ENCODE measurements around the gene UBR3.
"Not testable (repeated sequence)": the region's sequence is repeated elsewhere in the genome, so short reads cannot be mapped to it uniquely, and the experiment has no call there.

UBR3 gene

DNA sequence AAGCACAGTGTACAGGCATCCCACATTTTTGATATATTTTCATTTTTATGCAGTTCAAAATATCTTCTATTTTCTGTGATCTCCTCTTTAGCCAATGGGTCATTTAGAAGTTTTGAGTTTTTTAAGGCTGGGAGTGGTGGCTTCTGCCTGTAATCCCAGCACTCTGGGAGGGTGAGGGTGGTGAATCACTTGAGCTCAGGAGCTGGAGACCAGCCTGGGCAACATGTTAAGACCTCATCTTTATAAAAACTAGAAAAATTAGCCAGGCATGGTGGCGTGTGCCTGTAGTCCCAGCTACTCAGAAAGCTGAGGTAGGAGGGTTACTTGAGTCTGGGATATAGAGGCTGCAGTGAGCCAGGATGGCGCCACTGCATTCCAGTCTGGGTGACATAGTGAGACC lies 17.8 kb downstream of the UBR3 start:
- no peak for DNase-seq (ENCODE audit: low spot score in 2 of 2)
- H3K36me3 Mint-ChIP-seq: no peaks in the 10 kb centered on the region
- no peak overlapping the region for H3K27ac Mint-ChIP-seq
- no peaks in the 10 kb centered on the region for H3K9me3 Mint-ChIP-seq
- no peak overlapping the region for H3K4me3 Mint-ChIP-seq
- no peak for ATAC-seq
- peaks cover 41% of the 10 kb centered on the region for H3K4me1 Mint-ChIP-seq

DNA sequence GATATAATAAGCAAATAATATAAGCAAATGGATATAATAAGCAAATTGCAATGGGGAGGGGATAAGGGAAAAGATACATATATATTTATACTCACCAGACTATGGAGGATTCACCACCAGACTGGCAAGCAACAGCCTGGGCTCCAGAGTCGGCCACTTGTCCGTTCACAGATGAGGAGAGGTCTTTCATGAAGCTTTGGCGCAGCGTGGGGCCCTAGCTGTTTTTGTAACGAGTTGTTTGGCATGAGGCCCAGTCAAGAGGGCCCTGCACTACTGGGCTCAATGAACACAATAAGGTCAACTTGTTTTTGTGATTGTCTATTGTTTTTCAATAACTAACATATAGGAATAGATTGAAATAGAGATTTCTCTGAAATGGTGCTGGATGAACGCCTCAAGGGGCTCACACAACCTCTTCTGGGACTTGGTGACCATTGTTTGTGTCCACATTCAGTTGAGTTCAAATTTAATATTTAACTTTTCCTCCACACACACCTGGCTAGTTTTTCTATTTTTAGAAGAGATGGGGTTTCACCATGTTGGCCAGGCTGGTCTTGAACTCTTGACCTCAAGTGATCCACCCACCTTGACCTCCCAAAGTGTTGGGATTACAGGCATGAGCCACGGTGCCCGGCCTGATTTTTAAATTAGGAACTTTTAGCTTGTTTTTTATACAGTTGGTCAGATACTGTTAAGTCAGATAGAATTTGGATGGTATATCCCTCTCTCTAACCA lies 21.9 kb downstream of the UBR3 start:
- H3K9me3 Mint-ChIP-seq; H3K36me3 Mint-ChIP-seq; H3K4me3 Mint-ChIP-seq; H3K27ac Mint-ChIP-seq; DNase-seq (ENCODE audit: low spot score in 2 of 2); ATAC-seq: not testable (repeated sequence)
- peaks cover 34% of the 10 kb centered on the region for H3K4me1 Mint-ChIP-seq

DNA sequence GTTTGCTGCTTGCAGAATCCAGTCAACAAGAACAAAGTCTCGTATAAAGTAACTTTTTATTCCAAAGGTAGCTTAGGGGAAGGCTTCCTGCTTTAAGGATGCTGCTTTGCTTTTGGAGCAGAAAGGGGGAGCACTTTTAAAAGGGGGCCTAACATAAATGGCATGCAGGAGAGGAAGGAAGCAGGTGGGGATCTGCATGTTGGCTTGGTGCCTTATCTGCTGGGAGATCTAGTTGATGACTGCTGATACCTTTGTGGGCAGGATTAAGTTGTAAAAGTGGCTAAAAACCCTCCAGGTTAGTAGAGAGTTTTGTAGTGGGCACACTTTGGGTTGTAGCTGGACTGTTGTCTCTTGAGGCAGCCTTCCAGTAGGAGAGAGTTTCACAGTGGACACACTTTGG lies 22.5 kb downstream of the UBR3 start:
- Mint-ChIP-seq H3K4me1 (peaks cover 34% of the 10 kb centered on the region), H3K36me3 (no peaks in the 10 kb centered on the region)

DNA sequence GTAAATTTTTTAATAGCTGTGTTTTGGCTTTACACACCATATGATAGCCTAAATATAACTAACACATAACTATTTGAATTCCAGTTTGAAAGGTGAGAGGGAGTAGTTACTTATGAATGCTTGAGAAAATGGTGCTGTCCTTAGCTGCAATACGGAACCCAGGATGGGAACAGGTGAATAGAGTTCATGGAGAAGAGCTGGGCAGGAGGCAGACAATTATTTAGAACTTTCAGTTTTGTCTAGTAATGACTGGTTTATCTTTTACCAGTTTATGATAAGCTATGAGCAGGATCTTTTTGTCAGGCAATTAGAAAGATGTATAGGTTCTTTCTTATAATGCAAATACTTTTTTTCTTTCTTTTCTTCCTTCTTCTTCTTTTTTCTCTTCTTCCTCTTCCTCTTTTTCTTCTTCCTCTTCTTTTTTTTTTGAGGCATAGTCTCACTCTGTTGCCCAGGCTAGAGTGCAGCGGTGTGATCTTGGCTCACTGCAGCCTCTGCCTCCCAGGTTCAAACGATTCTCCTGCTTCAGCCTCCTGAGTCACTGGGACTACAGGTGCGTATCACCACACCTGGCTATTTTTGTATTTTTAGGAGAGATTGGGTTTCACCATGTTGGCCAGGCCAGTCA lies 25.9 kb downstream of the UBR3 start:
- Mint-ChIP-seq H3K4me1 (peaks cover 12% of the 10 kb centered on the region), H3K9me3 (no peaks in the 10 kb centered on the region), H3K36me3 (no peaks in the 10 kb centered on the region), H3K4me3 (no peak overlapping the region), H3K27ac (no peak overlapping the region)
- ATAC-seq: no peak
- no peak for DNase-seq (ENCODE audit: low spot score in 2 of 2)

More for the DNA sequence above, 22.5 kb downstream of the UBR3 start:
- Mint-ChIP-seq H3K9me3 (no peaks in the 10 kb centered on the region), H3K27ac (no peak overlapping the region), H3K4me3 (no peak overlapping the region)
- DNase-seq (ENCODE audit: low spot score in 2 of 2) (no peak), ATAC-seq (no peak)

DNA sequence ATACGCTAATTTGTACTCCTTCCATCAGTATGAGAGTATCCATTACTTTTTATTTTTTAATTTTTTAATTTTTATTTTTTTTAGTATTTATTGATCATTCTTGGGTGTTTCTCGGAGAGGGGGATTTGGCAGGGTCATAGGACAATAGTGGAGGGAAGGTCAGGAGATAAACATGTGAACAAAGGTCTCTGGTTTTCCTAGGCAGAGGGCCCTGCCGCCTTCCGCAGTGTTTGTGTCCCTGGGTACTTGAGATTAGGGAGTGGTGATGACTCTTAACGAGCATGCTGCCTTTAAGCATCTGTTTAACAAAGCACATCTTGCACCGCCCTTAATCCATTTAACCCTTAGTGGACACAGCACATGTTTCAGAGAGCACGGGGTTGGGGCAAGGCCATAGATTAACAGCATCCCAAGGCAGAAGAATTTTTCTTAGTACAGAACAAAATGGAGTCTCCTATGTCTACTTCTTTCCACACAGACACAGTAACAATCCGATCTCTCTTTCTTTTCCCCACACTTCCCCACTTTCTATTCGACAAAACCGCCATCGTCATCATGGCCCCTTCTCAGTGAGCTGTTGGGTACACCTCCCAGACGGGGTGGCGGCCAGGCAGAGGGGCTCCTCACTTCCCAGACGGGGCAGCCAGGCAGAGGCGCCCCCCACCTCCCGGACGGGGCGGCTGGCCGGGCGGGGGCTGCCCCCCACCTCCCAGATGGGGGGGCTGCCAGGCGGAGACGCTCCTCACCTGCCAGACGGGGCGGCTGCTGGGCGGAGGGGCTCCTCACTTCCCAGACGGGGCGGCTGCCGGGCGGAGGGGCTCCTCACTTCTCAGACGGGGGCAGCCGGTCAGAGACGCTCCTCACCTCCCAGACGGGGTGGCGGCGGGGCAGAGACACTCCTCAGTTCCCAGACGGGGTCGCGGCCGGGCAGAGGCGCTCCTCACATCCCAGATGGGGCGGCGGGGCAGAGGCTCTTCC lies 28.3 kb downstream of the UBR3 start:
- H3K27ac Mint-ChIP-seq, H3K36me3 Mint-ChIP-seq, ATAC-seq: not testable (repeated sequence)

DNA sequence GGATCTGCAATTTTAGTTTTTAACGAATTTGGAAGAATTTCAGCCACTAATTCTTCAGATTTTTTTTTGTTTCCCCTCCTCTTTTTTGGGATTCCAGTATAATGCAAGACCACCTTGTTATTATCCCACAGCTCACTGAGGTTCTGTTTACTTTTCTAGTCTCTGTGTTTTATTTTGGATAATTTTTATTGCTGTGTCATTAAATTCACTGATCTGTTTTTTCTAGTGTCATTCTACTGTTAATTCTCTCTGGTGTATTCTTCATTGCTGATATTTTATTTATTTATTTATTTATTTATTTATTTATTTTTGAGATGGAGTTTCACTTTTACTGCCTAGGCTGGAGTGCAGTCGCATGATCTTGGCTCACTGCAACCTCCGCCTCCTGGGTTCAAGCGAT lies 32.2 kb downstream of the UBR3 start:
- DNase-seq (ENCODE audit: low spot score in 2 of 2): no peak
- no peak for ATAC-seq
- Mint-ChIP-seq H3K9me3 (no peaks in the 10 kb centered on the region), H3K36me3 (no peaks in the 10 kb centered on the region), H3K4me3 (no peak overlapping the region), H3K4me1 (peaks cover 6% of the 10 kb centered on the region), H3K27ac (no peak overlapping the region)

More for the DNA sequence above, 28.3 kb downstream of the UBR3 start:
- peaks cover 18% of the 10 kb centered on the region for H3K4me1 Mint-ChIP-seq
- H3K4me3 Mint-ChIP-seq; H3K9me3 Mint-ChIP-seq; DNase-seq (ENCODE audit: low spot score in 2 of 2): not testable (repeated sequence)

DNA sequence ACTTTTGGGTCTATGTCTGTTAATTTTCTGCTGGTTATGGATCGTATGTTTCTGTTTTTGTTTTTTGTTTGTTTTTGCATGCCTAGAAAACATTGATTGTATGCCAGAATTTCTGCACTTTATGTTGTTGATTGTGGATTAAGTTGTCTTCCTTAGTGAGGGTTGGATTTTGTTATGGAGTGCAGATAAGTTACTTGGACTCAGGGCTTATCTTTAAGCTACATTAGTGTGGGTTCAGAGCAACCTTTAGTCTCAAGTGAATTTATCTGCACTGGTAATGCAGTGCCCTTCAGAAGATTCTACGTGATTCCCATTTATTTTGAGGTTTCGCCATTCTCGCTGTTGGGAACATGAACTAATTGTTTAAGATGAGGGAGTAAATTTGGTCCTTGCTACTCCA lies 32.9 kb downstream of the UBR3 start:
- DNase-seq (ENCODE audit: low spot score in 2 of 2): no peak
- Mint-ChIP-seq H3K9me3 (no peaks in the 10 kb centered on the region), H3K27ac (no peak overlapping the region), H3K36me3 (no peaks in the 10 kb centered on the region), H3K4me1 (peaks cover 6% of the 10 kb centered on the region), H3K4me3 (no peak overlapping the region)
- no peak for ATAC-seq

DNA sequence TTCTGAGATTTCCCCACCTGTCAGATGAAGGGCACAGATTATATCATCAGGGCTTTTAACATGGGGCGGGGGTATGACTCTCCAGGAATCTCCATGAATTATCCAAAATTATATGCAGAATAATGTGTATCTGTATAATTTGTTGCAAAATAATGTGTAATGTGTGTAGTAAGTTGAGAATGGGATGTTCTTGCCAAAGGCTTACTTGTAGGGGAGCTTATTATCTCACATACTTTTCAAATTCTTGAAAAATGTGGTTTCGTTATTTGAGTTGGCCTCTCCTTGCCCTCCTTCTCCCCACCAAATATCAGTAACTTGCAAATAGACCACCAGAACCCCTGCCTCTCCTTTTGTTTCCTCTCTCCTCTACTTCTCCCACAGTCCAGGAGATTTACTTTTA lies 35.6 kb downstream of the UBR3 start:
- DNase-seq (ENCODE audit: low spot score in 2 of 2): no peak
- H3K4me1 Mint-ChIP-seq: peaks cover 13% of the 10 kb centered on the region
- no peak for ATAC-seq
- H3K9me3 Mint-ChIP-seq: no peaks in the 10 kb centered on the region
- no peaks in the 10 kb centered on the region for H3K36me3 Mint-ChIP-seq
- no peak overlapping the region for H3K4me3 Mint-ChIP-seq
- no peak overlapping the region for H3K27ac Mint-ChIP-seq

DNA sequence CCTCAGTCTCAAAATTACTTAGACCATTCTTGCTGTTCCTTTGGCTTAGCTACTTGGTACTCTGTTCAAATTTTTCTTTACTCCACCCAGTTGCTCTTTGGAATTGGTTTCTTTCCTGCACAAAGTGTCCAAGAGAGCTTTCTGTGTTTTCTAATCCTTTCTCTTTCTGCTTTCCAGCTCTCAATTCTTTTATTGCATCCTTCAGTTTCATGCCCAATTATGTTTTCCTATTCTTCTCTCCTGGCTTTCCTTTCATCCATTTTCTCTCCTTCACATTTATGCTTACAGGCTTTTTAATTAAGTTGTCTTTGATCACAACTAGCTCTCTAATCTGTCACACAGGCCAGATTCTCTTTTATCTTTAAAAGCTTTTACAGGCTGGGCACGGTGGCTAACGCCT lies 38.2 kb downstream of the UBR3 start:
- peaks cover 14% of the 10 kb centered on the region for H3K4me1 Mint-ChIP-seq
- H3K4me3 Mint-ChIP-seq: no peak overlapping the region
- H3K9me3 Mint-ChIP-seq: no peaks in the 10 kb centered on the region
- no peak overlapping the region for H3K27ac Mint-ChIP-seq
- DNase-seq (ENCODE audit: low spot score in 2 of 2) (no peak), ATAC-seq (no peak)
- no peaks in the 10 kb centered on the region for H3K36me3 Mint-ChIP-seq

DNA sequence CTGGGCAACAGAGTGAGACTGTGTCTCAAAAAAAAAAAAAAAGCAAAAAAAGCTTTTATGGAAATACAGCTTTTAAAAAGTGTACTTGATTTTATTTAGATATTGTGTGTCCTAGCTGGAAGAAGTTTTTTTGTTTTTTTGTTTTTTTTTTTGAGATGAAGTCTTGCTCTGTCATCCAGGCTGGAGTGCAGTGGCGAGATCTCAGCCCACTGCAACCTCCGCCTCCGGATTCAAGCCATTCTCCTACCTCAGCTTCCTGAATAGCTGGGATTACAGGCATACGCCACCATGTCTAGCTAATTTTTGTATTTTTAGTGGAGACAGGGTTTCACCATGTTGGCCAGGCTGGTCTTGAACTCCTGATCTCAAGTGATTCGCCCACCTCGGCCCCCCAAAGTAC lies 39.0 kb downstream of the UBR3 start:
- not testable (repeated sequence) for H3K9me3 Mint-ChIP-seq; H3K27ac Mint-ChIP-seq; ATAC-seq; H3K4me3 Mint-ChIP-seq; H3K36me3 Mint-ChIP-seq; DNase-seq (ENCODE audit: low spot score in 2 of 2)
- peaks cover 14% of the 10 kb centered on the region for H3K4me1 Mint-ChIP-seq

DNA sequence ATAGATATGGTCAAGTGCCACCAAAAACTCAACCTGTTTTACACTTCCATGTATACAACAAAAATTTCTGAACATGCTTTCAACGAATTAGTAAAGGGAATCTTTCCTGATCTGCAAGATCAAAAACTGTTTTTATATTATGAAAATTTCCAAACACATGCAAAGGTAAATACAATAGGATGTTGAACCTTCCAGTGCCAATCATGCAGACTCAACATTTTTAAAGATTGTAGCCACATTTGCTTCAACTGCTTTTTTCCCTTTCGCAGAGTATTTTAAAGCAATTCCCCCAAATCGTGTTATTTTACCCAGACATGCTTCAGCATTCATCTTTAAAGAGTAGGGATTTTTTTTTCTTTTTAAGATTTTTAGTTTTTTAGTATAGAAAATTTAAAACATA lies 40.3 kb downstream of the UBR3 start:
- Mint-ChIP-seq H3K4me3 (no peak overlapping the region), H3K4me1 (peaks cover 14% of the 10 kb centered on the region), H3K36me3 (no peaks in the 10 kb centered on the region), H3K27ac (no peak overlapping the region), H3K9me3 (no peaks in the 10 kb centered on the region)
- DNase-seq (ENCODE audit: low spot score in 2 of 2): no peak
- ATAC-seq: no peak

DNA sequence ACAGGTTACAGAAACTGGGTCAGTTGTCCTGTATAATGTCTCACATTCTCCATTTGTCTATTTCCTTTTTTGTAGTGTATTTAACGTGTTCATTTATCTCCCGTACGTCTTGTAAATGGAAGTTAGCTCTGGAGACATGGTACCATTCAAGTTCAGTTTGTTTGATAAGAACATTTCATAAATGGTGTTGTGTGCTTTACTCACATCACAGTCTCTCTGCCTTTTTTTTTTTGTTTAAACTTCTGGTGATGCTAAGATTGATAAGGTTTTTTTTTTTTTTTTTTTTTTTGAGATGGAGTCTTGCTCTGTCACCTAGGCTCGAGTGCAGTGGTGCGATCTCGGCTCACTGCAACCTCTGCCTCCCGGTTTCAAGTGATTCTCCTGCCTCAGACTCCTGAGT lies 41.7 kb downstream of the UBR3 start:
- Mint-ChIP-seq H3K4me3 (no peak overlapping the region), H3K4me1 (peaks cover 14% of the 10 kb centered on the region), H3K36me3 (no peaks in the 10 kb centered on the region), H3K9me3 (no peaks in the 10 kb centered on the region), H3K27ac (no peak overlapping the region)
- DNase-seq (ENCODE audit: low spot score in 2 of 2) (no peak), ATAC-seq (no peak)

DNA sequence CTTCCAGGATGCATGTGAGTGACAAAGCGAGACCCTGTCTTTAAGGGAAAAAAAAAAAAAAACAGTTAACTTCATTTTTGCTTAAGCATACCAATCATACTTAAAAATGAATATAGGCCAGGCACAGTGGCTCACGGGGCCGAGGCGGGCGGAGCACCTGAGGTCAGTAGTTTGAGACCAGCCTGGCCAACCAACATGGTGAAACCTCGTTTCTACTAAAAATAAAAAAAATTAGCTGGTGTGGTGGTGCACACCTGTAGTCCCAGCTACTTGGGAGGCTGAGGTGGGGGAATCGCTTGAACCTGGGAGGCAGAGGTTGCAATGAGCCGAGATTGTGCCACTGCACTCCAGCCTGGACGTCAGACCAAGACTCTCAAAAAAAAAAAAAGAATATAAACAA lies 44.1 kb downstream of the UBR3 start:
- not testable (repeated sequence) for H3K27ac Mint-ChIP-seq; H3K4me1 Mint-ChIP-seq; DNase-seq (ENCODE audit: low spot score in 2 of 2); ATAC-seq; H3K4me3 Mint-ChIP-seq; H3K9me3 Mint-ChIP-seq
- H3K36me3 Mint-ChIP-seq: peaks cover 12% of the 10 kb centered on the region

DNA sequence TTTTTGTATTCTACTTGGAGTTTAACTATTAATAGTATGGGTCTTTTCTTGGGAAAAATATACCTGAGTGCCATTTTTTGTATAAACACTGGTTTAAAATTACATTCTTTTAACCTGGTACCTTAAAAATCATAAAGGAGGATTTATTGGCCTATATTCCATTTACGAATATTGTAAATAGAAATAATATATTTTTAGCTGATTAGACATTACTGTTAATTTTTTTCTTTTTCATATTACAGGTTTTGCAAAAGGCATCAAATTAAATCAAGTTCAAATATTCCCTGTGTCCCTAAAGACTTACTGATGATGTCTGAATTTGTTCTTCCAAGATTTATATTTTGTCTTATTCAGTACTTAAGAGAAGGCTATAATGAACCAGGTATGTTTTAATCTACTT lies 44.7 kb downstream of the UBR3 start:
- Mint-ChIP-seq H3K27ac (no peak overlapping the region), H3K4me3 (no peak overlapping the region), H3K36me3 (peaks cover 19% of the 10 kb centered on the region), H3K4me1 (peaks cover 7% of the 10 kb centered on the region), H3K9me3 (no peaks in the 10 kb centered on the region)
- ATAC-seq: no peak
- DNase-seq (ENCODE audit: low spot score in 2 of 2): no peak

DNA sequence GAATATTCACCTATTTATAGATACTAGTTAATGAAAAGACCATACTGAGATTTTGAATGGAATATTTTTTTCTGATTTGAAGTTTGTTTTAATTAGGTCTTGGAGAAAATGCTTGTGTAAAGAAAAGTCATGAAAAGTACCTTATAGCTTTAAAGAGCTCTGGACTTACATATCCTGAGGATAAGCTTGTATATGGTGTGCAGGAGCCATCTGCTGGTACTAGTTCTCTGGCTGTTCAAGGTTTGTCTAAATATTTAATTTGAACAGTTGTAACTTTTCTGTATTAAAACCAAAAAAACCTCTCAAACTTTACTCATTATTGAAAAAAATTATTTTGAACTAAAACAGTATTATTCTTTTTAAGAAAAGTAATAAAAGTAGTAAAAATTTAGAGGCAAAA lies 50.1 kb downstream of the UBR3 start:
- Mint-ChIP-seq H3K36me3 (peaks cover 25% of the 10 kb centered on the region), H3K4me3 (no peak overlapping the region), H3K4me1 (peaks cover 4% of the 10 kb centered on the region), H3K27ac (no peak overlapping the region), H3K9me3 (no peaks in the 10 kb centered on the region)
- ATAC-seq (no peak), DNase-seq (ENCODE audit: low spot score in 2 of 2) (no peak)
